Measurements from ENCODE around the gene CDCA3. TPM values are rescaled to one million over a fixed set of nuclear protein-coding genes. Genes with fewer than 3 reads are reported as not detected.

Gene CDCA3
- total and polyA plus RNA-seq, 2 of the 13 experiments (the other 11 are each of a cell fraction or from before 2014, with no cell fraction given), result 32.7 to 56.5 TPM

GRCh38 chr12:6851921-6852650 is 1.0 kb upstream of the CDCA3 start, which contains the start of gene USP5 (continued):
- TF ChIP-seq ZBTB40 (IDR thresholded peaks at IDR 0.05) (peak; percentile 74), ZBTB40 (CRISPR knock-in tag; IDR thresholded peaks at IDR 0.05) (peak; percentile 89), ZNF672 (CRISPR knock-in tag; IDR thresholded peaks at IDR 0.05) (no peak), ZNF713 (CRISPR knock-in tag; IDR thresholded peaks at IDR 0.05) (0 out of 2 replicates have a peak, but pooled peaks have one; percentile 88), MXD3 (CRISPR knock-in tag; IDR thresholded peaks at IDR 0.05) (no peak; the same call in none of the 2 replicates), ZNF720 (CRISPR knock-in tag; IDR thresholded peaks at IDR 0.05) (no peak), ADNP (CRISPR knock-in tag; IDR thresholded peaks at IDR 0.05) (no peak), BRF2 (CRISPR knock-in tag; IDR thresholded peaks at IDR 0.05) (no peak), PHF20 (CRISPR knock-in tag; IDR thresholded peaks at IDR 0.05) (peak; percentile 68), MYC (CRISPR knock-in tag; IDR thresholded peaks at IDR 0.05; ENCODE audit: borderline replicate concordance) (peak; percentile 81), ZNF274 (CRISPR knock-in tag; IDR thresholded peaks at IDR 0.05) (no peak; the same call in 1 of the 2 replicates), ZNF10 (CRISPR knock-in tag; IDR thresholded peaks at IDR 0.05; ENCODE audit: borderline replicate concordance, low read depth) (no peak), PREB (CRISPR knock-in tag; IDR thresholded peaks at IDR 0.05) (no peak), NR1H2 (CRISPR knock-in tag; IDR thresholded peaks at IDR 0.05; ENCODE audit: borderline replicate concordance, low read depth) (no peak), ZKSCAN8 (CRISPR knock-in tag; IDR thresholded peaks at IDR 0.05; ENCODE audit: borderline replicate concordance) (no peak; the same call in 1 of the 2 replicates)
- TF ChIP-seq, protein P1, sequence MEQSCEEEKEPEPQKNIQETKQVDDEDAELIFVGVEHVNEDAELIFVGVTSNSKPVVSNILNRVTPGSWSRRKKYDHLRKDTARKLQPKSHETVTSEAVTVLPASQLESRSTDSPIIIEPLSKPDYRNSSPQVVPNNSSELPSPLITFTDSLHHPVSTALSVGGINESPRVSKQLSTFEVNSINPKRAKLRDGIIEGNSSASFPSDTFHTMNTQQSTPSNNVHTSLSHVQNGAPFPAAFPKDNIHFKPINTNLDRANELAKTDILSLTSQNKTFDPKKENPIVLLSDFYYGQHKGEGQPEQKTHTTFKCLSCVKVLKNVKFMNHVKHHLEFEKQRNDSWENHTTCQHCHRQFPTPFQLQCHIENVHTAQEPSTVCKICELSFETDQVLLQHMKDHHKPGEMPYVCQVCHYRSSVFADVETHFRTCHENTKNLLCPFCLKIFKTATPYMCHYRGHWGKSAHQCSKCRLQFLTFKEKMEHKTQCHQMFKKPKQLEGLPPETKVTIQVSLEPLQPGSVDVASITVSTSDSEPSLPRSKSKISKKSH (CRISPR knock-in tag; IDR thresholded peaks at IDR 0.05; ENCODE audit: borderline replicate concordance), result peak; percentile 96

Data from HepG2 (cell line).